ENCODE measurements around the gene DEAF1. TPM values are rescaled to one million over a fixed set of nuclear protein-coding genes. Genes with fewer than 3 reads are reported as not detected.
"Not testable (repeated sequence)": the region's sequence is repeated elsewhere in the genome, so short reads cannot be mapped to it uniquely, and the experiment has no call there.

The DEAF1 gene
- total RNA-seq, 1 donor from 2014 or later = 56.5 TPM

DNA sequence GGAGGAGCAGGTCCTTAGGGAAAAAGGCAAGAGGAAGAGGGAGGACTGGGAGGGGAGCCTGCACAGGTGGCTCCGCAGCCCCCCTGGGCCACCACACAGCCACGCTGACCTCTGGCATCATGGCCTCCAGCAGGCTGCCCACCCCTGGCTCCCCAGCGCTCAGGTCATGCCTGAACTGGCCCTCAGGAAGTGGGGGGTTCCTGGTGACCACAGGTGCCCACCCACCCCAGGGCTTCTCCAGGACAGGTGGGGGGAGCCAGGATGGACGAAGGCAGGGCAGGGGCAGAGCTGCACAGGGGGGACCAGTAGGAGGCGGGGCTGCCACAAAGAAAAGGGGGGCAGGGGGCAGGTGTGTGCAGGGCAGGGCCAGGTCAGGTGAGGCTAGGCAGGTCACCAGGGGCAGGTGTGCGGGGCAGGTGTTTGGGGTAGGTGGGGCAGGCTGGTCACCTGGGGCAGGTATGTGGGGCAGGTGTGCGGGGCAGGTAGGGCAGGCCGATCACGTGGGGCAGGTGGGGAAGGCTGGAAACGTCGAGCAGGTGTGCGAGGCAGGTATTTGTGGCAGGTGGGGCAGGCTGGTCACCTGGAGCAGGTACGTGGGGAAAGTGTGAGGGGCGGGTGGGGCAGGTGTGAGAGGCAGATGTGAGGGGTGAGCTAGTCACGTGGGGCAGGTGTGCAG, 997 bp downstream of the DEAF1 start:
- H3K36me3 ChIP-seq (ENCODE audit: control insufficient read depth, insufficient read depth, low read length) = no peaks in the 10 kb centered on the region
- H3K4me3 ChIP-seq (ENCODE audit: low read depth, low read length) = peak overlapping the region; percentile 83
- no peaks in the 10 kb centered on the region for H3K27me3 ChIP-seq (ENCODE audit: control insufficient read depth, insufficient read depth, low read length)
- TF ChIP-seq, protein P1, sequence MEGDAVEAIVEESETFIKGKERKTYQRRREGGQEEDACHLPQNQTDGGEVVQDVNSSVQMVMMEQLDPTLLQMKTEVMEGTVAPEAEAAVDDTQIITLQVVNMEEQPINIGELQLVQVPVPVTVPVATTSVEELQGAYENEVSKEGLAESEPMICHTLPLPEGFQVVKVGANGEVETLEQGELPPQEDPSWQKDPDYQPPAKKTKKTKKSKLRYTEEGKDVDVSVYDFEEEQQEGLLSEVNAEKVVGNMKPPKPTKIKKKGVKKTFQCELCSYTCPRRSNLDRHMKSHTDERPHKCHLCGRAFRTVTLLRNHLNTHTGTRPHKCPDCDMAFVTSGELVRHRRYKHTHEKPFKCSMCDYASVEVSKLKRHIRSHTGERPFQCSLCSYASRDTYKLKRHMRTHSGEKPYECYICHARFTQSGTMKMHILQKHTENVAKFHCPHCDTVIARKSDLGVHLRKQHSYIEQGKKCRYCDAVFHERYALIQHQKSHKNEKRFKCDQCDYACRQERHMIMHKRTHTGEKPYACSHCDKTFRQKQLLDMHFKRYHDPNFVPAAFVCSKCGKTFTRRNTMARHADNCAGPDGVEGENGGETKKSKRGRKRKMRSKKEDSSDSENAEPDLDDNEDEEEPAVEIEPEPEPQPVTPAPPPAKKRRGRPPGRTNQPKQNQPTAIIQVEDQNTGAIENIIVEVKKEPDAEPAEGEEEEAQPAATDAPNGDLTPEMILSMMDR (IDR thresholded peaks at IDR 0.05; ENCODE audit: insufficient read depth, low read length, poor library complexity, severe bottlenecking) = no peak
- no peak for DNase-seq (ENCODE audit: low read depth)

DNA sequence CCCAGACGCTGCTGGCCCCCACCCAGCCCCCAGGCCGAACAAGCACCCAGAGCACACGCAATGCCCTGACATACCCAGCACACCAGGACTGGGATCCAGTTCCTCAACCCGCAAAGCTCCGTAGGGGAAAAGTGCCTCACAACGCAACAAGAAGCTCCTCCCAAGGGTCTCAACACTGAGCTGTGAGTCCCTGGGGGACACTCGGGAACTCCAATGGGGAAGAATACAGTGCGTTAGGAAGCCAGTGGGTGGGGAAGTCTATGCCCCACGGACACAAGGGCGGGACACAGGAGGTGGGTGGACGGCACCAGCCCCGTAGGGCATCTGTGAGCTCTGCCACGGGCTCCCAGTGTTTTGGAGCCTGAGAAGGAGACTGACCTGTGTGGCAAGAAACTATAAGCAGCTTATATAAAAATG, 1.6 kb downstream of the DEAF1 start:
- H3K27me3 ChIP-seq (ENCODE audit: control insufficient read depth, insufficient read depth, low read length) = no peaks in the 10 kb centered on the region
- H3K36me3 ChIP-seq (ENCODE audit: control insufficient read depth, insufficient read depth, low read length) = no peaks in the 10 kb centered on the region
- DNase-seq (ENCODE audit: low read depth) = no peak
- TF ChIP-seq, protein P1 (IDR thresholded peaks at IDR 0.05; ENCODE audit: insufficient read depth, low read length, poor library complexity, severe bottlenecking) = no peak
- H3K4me3 ChIP-seq (ENCODE audit: low read depth, low read length) = peak overlapping the region; percentile 8

DNA sequence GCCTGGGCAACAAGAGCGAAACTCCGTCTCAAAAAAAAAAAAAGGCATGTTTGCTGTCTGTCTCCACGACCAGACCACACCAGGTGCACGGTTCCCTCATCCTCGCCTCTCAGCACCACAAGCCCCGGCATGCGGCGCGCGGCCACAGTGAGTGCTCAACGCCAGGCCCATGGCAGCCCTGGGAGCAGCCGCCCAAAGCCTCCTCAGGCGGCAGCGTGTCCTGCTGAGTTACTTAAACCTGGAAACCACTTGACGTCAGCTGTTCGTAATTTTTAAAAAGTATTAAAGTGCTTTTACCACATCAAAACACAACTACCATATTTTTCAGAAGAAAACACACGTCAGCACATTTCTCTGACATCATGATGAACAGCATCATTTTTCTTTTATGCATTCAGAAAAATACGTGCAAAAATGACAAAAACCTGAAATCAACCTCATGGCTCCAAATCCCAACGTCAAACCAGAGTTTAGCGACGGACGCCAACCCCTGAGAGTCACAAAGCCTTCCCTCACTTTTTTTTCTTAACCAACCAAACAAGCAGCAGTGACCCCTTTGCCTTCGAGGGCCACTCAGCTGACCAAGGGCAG, 2.1 kb downstream of the DEAF1 start:
- no peaks in the 10 kb centered on the region for H3K36me3 ChIP-seq (ENCODE audit: control insufficient read depth, insufficient read depth, low read length)
- TF ChIP-seq, protein P1 (IDR thresholded peaks at IDR 0.05; ENCODE audit: insufficient read depth, low read length, poor library complexity, severe bottlenecking) = no peak
- H3K27me3 ChIP-seq (ENCODE audit: control insufficient read depth, insufficient read depth, low read length) = no peaks in the 10 kb centered on the region
- peak overlapping the region; percentile 8 for H3K4me3 ChIP-seq (ENCODE audit: low read depth, low read length)
- no peak for DNase-seq (ENCODE audit: low read depth)

DNA sequence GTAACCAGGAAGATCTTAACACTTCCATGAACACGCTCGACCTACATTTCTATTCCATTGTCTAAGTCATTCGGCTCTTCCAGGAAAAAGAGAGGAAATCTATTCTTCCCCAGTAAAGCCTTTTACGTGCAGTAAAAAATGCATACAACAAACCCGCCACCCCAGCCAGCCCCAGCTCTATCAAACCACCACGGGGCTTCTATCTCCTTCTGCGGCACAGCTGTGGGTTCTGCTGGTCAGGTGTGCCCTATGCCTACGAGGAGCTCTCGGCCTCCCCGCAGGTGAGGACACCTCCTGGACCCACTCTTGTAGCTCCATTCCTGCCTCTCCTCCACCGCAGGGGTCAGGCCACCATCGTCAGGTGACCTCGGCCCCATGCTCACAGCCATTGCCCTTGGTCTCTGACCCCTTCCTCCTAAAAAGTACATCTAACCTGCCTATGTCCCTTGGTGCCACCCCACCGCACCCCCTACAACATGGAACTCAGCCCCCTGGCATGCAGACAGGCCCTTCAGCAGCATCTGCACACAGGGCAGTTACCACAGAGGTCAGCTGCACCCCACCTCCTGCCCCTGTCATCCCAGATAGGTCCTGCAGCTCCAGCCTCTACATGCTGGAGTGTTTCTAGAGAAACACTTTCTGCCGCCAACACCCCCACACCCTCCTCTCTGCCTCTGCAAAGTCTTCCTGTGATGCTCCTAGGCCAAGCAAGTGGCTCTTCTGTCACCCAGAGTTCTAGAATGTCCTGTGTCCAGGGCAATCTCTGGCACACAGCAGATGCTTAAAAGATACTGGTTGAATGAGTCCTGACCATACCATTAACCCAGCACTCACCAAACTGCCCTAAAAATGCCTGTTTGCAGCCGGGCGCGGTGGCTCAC, 3.1 kb downstream of the DEAF1 start:
- DNase-seq (ENCODE audit: low read depth) = no peak
- H3K4me3 ChIP-seq (ENCODE audit: low read depth, low read length) = no peak overlapping the region
- no peaks in the 10 kb centered on the region for H3K27me3 ChIP-seq (ENCODE audit: control insufficient read depth, insufficient read depth, low read length)
- TF ChIP-seq, protein P1 (IDR thresholded peaks at IDR 0.05; ENCODE audit: insufficient read depth, low read length, poor library complexity, severe bottlenecking) = no peak
- no peaks in the 10 kb centered on the region for H3K36me3 ChIP-seq (ENCODE audit: control insufficient read depth, insufficient read depth, low read length)

DNA sequence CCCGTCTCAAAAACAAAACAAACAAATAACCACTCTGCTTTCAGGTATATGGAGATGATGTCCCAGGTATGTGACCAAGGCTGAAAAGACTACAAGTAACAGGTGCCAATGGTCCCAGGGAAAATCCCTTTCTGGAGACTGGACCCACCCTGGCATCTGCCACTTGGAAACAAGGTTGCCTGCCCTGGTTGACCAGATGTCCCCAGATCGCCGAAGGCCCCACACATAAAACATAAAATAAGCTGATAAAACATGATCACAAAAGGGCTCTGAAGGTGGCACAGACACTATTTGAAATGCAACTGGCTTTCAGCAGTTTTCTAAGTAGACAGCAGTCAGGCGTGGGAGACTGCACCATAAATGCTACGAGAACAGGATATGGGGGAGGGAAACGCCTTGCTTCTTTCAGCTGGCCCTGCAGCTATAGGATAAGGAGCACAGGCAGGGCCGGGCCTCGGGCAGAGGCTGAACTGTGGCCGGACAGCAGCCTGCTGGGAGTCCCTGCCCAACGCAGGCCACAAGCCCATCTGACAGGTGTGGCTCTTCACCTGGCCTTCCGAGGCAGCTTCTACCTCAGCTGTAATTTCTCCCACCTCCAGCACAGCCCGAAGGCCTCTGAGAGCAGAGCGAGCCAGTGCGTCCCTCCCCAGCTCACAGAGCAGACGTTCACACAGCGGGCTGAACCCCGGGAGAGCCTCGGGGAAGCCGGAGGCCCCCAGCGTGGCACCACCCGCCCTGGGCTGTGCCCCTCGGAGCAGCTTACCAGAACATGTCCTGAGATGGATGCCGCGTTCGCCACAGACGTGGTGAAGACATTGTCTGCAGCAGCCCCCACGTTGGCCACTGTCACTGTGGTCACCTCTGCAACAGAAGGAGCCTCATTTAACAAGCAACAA, 4.0 kb downstream of the DEAF1 start:
- Histone ChIP-seq H3K4me3 (ENCODE audit: low read depth, low read length) (no peak overlapping the region), H3K36me3 (ENCODE audit: control insufficient read depth, insufficient read depth, low read length) (no peaks in the 10 kb centered on the region), H3K27me3 (ENCODE audit: control insufficient read depth, insufficient read depth, low read length) (no peaks in the 10 kb centered on the region)
- TF ChIP-seq, protein P1 (IDR thresholded peaks at IDR 0.05; ENCODE audit: insufficient read depth, low read length, poor library complexity, severe bottlenecking) = no peak
- DNase-seq (ENCODE audit: low read depth) = no peak

DNA sequence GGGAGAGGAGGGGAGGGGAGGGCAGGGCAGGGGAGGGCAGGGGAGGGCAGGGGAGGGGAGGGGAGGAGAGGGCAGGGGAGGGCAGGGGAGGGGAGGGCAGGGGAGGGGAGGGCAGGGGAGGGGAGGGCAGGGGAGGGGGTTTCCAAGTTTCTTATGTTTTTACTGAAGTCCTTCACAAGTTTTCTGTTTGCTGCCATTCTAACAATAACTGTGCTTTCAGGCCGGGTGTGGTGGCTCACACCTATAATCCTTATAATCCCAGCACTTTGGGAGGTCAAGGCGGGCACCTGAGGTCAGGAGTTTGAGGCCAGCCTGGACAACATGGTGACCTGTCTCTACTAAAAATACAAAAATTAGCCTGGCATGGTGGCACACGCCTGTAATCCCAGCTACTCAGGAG, 4.8 kb downstream of the DEAF1 start:
- not testable (repeated sequence) for H3K27me3 ChIP-seq (ENCODE audit: control insufficient read depth, insufficient read depth, low read length); H3K36me3 ChIP-seq (ENCODE audit: control insufficient read depth, insufficient read depth, low read length); DNase-seq (ENCODE audit: low read depth); H3K4me3 ChIP-seq (ENCODE audit: low read depth, low read length)
